ENCODE data around the gene MT3. TPM values are rescaled to one million over a fixed set of nuclear protein-coding genes. Genes with fewer than 3 reads are reported as not detected.

Gene MT3
- polyA plus RNA-seq, 1 of the 3 experiments (the other 2 are of a cell fraction): 0.43 TPM

DNA sequence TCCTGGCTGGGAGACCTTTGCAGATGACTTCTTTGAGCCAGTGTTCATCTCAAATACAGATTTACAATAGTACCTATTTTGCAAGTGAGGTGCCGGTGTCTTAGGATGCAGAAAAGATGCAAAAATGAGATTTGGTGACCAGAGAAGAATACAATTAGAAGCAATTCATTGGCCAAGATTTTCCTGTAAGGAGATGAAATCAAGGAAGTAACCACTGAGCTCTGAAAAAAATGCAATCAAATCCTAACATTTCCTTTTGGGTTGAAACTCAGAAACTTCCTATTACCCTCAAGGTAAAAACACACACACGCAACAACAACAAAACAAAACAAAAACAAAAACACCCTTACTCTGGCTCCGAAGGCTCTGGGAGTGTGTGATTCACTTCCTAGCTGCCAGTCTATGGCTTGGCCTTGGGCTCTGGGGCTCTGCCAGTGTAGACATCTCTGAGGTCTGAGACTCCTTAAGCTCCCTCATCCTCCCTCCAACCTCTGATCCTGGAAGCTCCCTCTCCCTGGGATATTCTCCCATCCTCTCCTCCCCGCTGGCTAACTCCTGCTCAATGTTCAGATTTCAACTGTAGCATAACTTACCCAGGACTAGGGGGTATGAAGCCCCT lies 41.3 kb upstream of the MT3 start:
- Histone ChIP-seq H4K20me1 (ENCODE audit: insufficient read depth) (no peaks in the 10 kb centered on the region), H3K27me3 (ENCODE audit: insufficient read depth) (no peaks in the 10 kb centered on the region), H3K4me2 (no peak overlapping the region), H3K79me2 (ENCODE audit: insufficient read depth) (no peaks in the 10 kb centered on the region), H3K9me3 (no peaks in the 10 kb centered on the region), H3K4me3 (ENCODE audit: low read depth in 2 of 2, low read length in 1 of 2) (no peak overlapping the region), H3K9ac (no peak overlapping the region), H3K9me2 (no peaks in the 10 kb centered on the region), H3F3A (replicated peaks; ENCODE audit: insufficient read depth) (peaks cover 9% of the 10 kb centered on the region), H3K27ac (ENCODE audit: low read depth in 2 of 2, low read length in 1 of 2) (no peak overlapping the region), H2AFZ (ENCODE audit: low read depth) (0 out of 2 replicates have a peak overlapping the region, but pooled peaks have one; percentile 11), H3K36me3 (replicated peaks in 1 of 2; ENCODE audit: control insufficient read depth in 1 of 2, insufficient read depth in 2 of 2, low read length in 1 of 2) (no peaks in the 10 kb centered on the region), H3K4me1 (ENCODE audit: control insufficient read depth in 1 of 2, insufficient read depth in 2 of 2, low read depth in 1 of 2, low read length in 1 of 2) (peaks cover 0 to 12% of the 10 kb centered on the region in 2 experiments; a peak in 2 of 4 replicates)
- WGBS (ENCODE audit: low lambda C conversion rate): 93% methylated on average over 4 of the region's 4 CpGs
- CTCF ChIA-PET: interaction anchor here (1.3 to 1.9 kb wide), 2 partner anchors 21 to 154 kb away, joined by 3 to 4 read pairs; no protein-coding TSS in a partner anchor
- no peak for TF ChIP-seq RAD21 (IDR thresholded peaks at IDR 0.05; ENCODE audit: low read length)
- TF ChIP-seq EP300 (IDR thresholded peaks at IDR 0.05; ENCODE audit: borderline replicate concordance in 1 of 2, low read depth in 1 of 2, low read length in 1 of 2): no peak
- no peak for TF ChIP-seq CHD2 (IDR thresholded peaks at IDR 0.05; ENCODE audit: low read length, partially characterized antibody)
- TF ChIP-seq, protein P1, sequence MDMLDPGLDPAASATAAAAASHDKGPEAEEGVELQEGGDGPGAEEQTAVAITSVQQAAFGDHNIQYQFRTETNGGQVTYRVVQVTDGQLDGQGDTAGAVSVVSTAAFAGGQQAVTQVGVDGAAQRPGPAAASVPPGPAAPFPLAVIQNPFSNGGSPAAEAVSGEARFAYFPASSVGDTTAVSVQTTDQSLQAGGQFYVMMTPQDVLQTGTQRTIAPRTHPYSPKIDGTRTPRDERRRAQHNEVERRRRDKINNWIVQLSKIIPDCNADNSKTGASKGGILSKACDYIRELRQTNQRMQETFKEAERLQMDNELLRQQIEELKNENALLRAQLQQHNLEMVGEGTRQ (IDR thresholded peaks at IDR 0.05; ENCODE audit: borderline replicate concordance, low read depth, low read length): no peak
- TF ChIP-seq SMC3 (IDR thresholded peaks at IDR 0.05; ENCODE audit: low read depth, low read length): no peak
- TF ChIP-seq NRF1 (IDR thresholded peaks at IDR 0.05; ENCODE audit: low read depth, low read length): no peak
- TF ChIP-seq TAF1 (IDR thresholded peaks at IDR 0.05; ENCODE audit: borderline replicate concordance, low read depth, low read length): no peak
- TF ChIP-seq RCOR1 (IDR thresholded peaks at IDR 0.05; ENCODE audit: low read length): no peak
- no peak for TF ChIP-seq SIN3A (IDR thresholded peaks at IDR 0.05; ENCODE audit: borderline replicate concordance, low read depth, low read length)
- POLR2A ChIA-PET: no interaction called here
- no peak for DNase-seq

DNA sequence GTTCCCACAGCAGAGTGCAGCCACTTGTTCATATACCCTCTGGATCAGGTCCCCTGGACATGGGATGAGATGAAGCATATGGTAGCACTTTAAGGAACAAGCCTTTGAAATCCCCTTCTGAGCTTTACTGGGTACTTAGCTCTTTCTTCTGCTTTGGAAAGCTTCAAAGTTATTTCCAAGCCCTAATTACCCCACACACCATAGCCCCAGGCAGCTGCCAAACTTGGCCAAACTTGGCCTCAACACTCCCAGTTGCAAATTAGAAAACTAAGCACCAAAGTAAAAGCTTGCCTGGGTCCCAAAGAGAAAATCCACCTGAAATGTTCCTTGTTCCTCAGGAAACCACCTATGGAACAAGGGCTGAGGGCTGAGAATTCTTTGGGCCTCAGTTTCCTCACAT lies 40.2 kb upstream of the MT3 start:
- H3K4me3 ChIP-seq (ENCODE audit: low read depth in 2 of 2, low read length in 1 of 2): no peak overlapping the region
- POLR2A ChIA-PET: no interaction called here
- H3K9me2 ChIP-seq: no peaks in the 10 kb centered on the region

More for the DNA sequence above, 40.2 kb upstream of the MT3 start:
- Histone ChIP-seq H2AFZ (ENCODE audit: low read depth) (no peak overlapping the region), H3K36me3 (replicated peaks in 1 of 2; ENCODE audit: control insufficient read depth in 1 of 2, insufficient read depth in 2 of 2, low read length in 1 of 2) (no peaks in the 10 kb centered on the region), H3K79me2 (ENCODE audit: insufficient read depth) (no peaks in the 10 kb centered on the region), H3K27me3 (ENCODE audit: insufficient read depth) (no peaks in the 10 kb centered on the region), H3F3A (replicated peaks; ENCODE audit: insufficient read depth) (peaks cover 9% of the 10 kb centered on the region), H3K9me3 (no peaks in the 10 kb centered on the region), H4K20me1 (ENCODE audit: insufficient read depth) (no peaks in the 10 kb centered on the region), H3K27ac (ENCODE audit: low read depth in 2 of 2, low read length in 1 of 2) (no peak overlapping the region), H3K4me1 (ENCODE audit: control insufficient read depth in 1 of 2, insufficient read depth in 2 of 2, low read depth in 1 of 2, low read length in 1 of 2) (peaks cover 0 to 12% of the 10 kb centered on the region in 2 experiments; a peak in 2 of 4 replicates), H3K9ac (no peak overlapping the region), H3K4me2 (no peak overlapping the region)
- TF ChIP-seq NFIC (IDR thresholded peaks at IDR 0.05; ENCODE audit: borderline replicate concordance): no peak
- no peak for TF ChIP-seq TCF12 (IDR thresholded peaks at IDR 0.05)
- TF ChIP-seq, protein P1 (IDR thresholded peaks at IDR 0.05; ENCODE audit: borderline replicate concordance, low read depth, low read length): no peak
- TF ChIP-seq EZH2phosphoT487 (IDR thresholded peaks at IDR 0.05; ENCODE audit: borderline replicate concordance, low read depth): no peak
- no peak for TF ChIP-seq POLR2AphosphoS5 (IDR thresholded peaks at IDR 0.05; ENCODE audit: low read depth, low read length)
- TF ChIP-seq, protein P2, sequence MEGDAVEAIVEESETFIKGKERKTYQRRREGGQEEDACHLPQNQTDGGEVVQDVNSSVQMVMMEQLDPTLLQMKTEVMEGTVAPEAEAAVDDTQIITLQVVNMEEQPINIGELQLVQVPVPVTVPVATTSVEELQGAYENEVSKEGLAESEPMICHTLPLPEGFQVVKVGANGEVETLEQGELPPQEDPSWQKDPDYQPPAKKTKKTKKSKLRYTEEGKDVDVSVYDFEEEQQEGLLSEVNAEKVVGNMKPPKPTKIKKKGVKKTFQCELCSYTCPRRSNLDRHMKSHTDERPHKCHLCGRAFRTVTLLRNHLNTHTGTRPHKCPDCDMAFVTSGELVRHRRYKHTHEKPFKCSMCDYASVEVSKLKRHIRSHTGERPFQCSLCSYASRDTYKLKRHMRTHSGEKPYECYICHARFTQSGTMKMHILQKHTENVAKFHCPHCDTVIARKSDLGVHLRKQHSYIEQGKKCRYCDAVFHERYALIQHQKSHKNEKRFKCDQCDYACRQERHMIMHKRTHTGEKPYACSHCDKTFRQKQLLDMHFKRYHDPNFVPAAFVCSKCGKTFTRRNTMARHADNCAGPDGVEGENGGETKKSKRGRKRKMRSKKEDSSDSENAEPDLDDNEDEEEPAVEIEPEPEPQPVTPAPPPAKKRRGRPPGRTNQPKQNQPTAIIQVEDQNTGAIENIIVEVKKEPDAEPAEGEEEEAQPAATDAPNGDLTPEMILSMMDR (IDR thresholded peaks at IDR 0.05): no peak
- no peak for TF ChIP-seq TAF1 (IDR thresholded peaks at IDR 0.05; ENCODE audit: borderline replicate concordance, low read depth, low read length)
- no peak for TF ChIP-seq SMC3 (IDR thresholded peaks at IDR 0.05; ENCODE audit: low read depth, low read length)
- TF ChIP-seq RCOR1 (IDR thresholded peaks at IDR 0.05; ENCODE audit: low read length): no peak
- TF ChIP-seq GATA2 (CRISPR knock-in tag; IDR thresholded peaks at IDR 0.05): no peak
- TF ChIP-seq YY1 (IDR thresholded peaks at IDR 0.05; ENCODE audit: low read depth): no peak
- TF ChIP-seq GABPA (IDR thresholded peaks at IDR 0.05; ENCODE audit: low read depth): no peak
- TF ChIP-seq MEF2A (IDR thresholded peaks at IDR 0.05; ENCODE audit: borderline replicate concordance, low read depth): no peak
- TF ChIP-seq NRF1 (IDR thresholded peaks at IDR 0.05; ENCODE audit: low read depth, low read length): no peak
- TF ChIP-seq, protein P3, sequence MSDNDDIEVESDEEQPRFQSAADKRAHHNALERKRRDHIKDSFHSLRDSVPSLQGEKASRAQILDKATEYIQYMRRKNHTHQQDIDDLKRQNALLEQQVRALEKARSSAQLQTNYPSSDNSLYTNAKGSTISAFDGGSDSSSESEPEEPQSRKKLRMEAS (IDR thresholded peaks at IDR 0.05; ENCODE audit: low read depth): no peak
- TF ChIP-seq, protein P4, sequence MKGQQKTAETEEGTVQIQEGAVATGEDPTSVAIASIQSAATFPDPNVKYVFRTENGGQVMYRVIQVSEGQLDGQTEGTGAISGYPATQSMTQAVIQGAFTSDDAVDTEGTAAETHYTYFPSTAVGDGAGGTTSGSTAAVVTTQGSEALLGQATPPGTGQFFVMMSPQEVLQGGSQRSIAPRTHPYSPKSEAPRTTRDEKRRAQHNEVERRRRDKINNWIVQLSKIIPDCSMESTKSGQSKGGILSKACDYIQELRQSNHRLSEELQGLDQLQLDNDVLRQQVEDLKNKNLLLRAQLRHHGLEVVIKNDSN (IDR thresholded peaks at IDR 0.05; ENCODE audit: borderline replicate concordance, low read depth): no peak
- DNase-seq: no peak
- CTCF ChIA-PET: interaction anchor here (1.9 kb wide), 1 partner anchor 153 kb away, joined by 4 read pairs; no protein-coding TSS in a partner anchor

Data from SK-N-SH (cell line).